Neuronal stem cell (in vitro differentiated cells): ENCODE measurements around the gene DGKD.

Experiments used
- DNase-seq: peaks from one replicate; pipeline ENCODE4 v3.0.0-alpha.2; 2013; ENCODE audit warnings: low spot score
- H2AFZ ChIP-seq: one replicate; pipeline ENCODE4 v1.6.1; 2013; ENCODE audit warnings: mild to moderate bottlenecking, low read length, inconsistent platforms
- H2AK5ac ChIP-seq: 2 replicates; pipeline ENCODE4 v1.6.1; 2013; ENCODE audit warnings: low read depth, mild to moderate bottlenecking, inconsistent platforms, low read length, moderate library complexity, mixed read lengths
- H2BK120ac ChIP-seq: 2 replicates; pipeline ENCODE4 v1.6.1; 2013; ENCODE audit warnings: low read depth, mild to moderate bottlenecking, inconsistent platforms, low read length, moderate library complexity, mixed read lengths
- H2BK12ac ChIP-seq: one replicate; pipeline ENCODE4 v1.6.1; 2013; ENCODE audit warnings: low read length, inconsistent platforms
- H2BK15ac ChIP-seq: 2 replicates; pipeline ENCODE4 v1.6.1; 2013; ENCODE audit warnings: mild to moderate bottlenecking, low read length, inconsistent platforms, mixed read lengths
- H2BK5ac ChIP-seq: one replicate; pipeline ENCODE4 v1.6.1; 2013; ENCODE audit warnings: inconsistent platforms, mild to moderate bottlenecking, low read length, moderate library complexity
- H3K14ac ChIP-seq: one replicate; pipeline ENCODE4 v1.6.1; 2013; ENCODE audit warnings: low read length, inconsistent platforms
- H3K18ac ChIP-seq: 2 replicates; pipeline ENCODE4 v1.6.1; 2013; ENCODE audit warnings: low read length, inconsistent platforms
- H3K23ac ChIP-seq: 2 replicates; pipeline ENCODE4 v1.6.1; 2013; ENCODE audit warnings: low read depth, mild to moderate bottlenecking, mixed read lengths, low read length, inconsistent platforms; ENCODE audit not compliant: poor library complexity
- H3K27ac ChIP-seq: replicated peaks from 3 replicates; pipeline ENCODE4 v1.5.1; 2013; ENCODE audit warnings: low read length, inconsistent platforms
- H3K27me3 ChIP-seq, 3 experiments: 2 replicates each; pipeline ENCODE4 v1.6.1; 2013; ENCODE audit warnings: low read length in 3 of 3, mild to moderate bottlenecking in 2 of 3, inconsistent platforms in 1 of 3, low read depth in 1 of 3, mixed read lengths in 1 of 3, moderate library complexity in 1 of 3; ENCODE audit not compliant: control insufficient read depth in 3 of 3, insufficient read depth in 3 of 3
- H3K36me3 ChIP-seq, 2 donors: replicated peaks in 1 of 2; 2 replicates each; pipeline ENCODE4 v1.6.1; 2013; ENCODE audit warnings: low read length in 2 of 2; ENCODE audit not compliant: control insufficient read depth in 2 of 2, insufficient read depth in 2 of 2
- H3K4ac ChIP-seq: 2 replicates; pipeline ENCODE4 v1.6.1; 2013; ENCODE audit warnings: inconsistent platforms, mild to moderate bottlenecking, low read length, moderate library complexity
- H3K4me1 ChIP-seq, 2 donors: 1 replicate in 1 of 2; 2 replicates in 1 of 2; pipeline ENCODE4 v1.6.1; 2013; ENCODE audit warnings: low read length in 2 of 2, low read depth in 1 of 2; ENCODE audit not compliant: control insufficient read depth in 2 of 2, insufficient read depth in 1 of 2
- H3K4me2 ChIP-seq: one replicate; pipeline ENCODE4 v1.6.1; 2013; ENCODE audit warnings: mild to moderate bottlenecking, low read length, inconsistent platforms; ENCODE audit not compliant: insufficient read depth, poor library complexity, severe bottlenecking
- H3K4me3 ChIP-seq, 2 donors: 2 replicates each; pipeline ENCODE4 v1.5.1; 2013; ENCODE audit warnings: low read length in 2 of 2, mild to moderate bottlenecking in 2 of 2, inconsistent platforms in 1 of 2, moderate library complexity in 1 of 2
- H3K79me1 ChIP-seq: one replicate; pipeline ENCODE4 v1.6.1; 2013; ENCODE audit warnings: low read depth, mild to moderate bottlenecking, inconsistent platforms, low read length, moderate library complexity
- H3K9ac ChIP-seq: one replicate; pipeline ENCODE4 v1.6.1; 2013; ENCODE audit warnings: mild to moderate bottlenecking, low read depth, low read length, inconsistent platforms; ENCODE audit not compliant: poor library complexity
- H3K9me3 ChIP-seq, 2 donors: replicated peaks in 1 of 2; 2 replicates each; pipeline versions ENCODE3 to v1.6.1; 2013; ENCODE audit warnings: low read length in 2 of 2, mild to moderate bottlenecking in 2 of 2, inconsistent platforms in 1 of 2, low read depth in 1 of 2, mixed read lengths in 1 of 2, moderate library complexity in 1 of 2; ENCODE audit not compliant: control insufficient read depth in 2 of 2, insufficient read depth in 1 of 2
- H4K8ac ChIP-seq: one replicate; pipeline ENCODE4 v1.6.1; 2013; ENCODE audit warnings: low read depth, mild to moderate bottlenecking, inconsistent platforms, low read length, moderate library complexity
- H4K91ac ChIP-seq: one replicate; pipeline ENCODE4 v1.6.1; 2013; ENCODE audit warnings: low read length, low read depth, mild to moderate bottlenecking, inconsistent platforms; ENCODE audit not compliant: poor library complexity
- WGBS, 2 donors: extraction: QIAGEN DNeasy Blood & Tissue Kit; methylation state at CpG; one replicate each; pipeline ENCODE4 v1.1.7; 2013; ENCODE audit warnings: missing lambda C conversion rate in 2 of 2, mixed read lengths in 1 of 2; ENCODE audit not compliant: insufficient read length in 2 of 2, insufficient replicate concordance in 1 of 2; ENCODE audit errors: extremely low coverage in 2 of 2; 5-methylcytosine and 5-hydroxymethylcytosine counted together

DGKD gene

GRCh38 chr2:233404222-233404621 is 49.9 kb downstream of the DGKD start:
- Histone ChIP-seq H4K8ac (no peak overlapping the region), H2BK5ac (no peak overlapping the region), H3K27me3 (no peaks in the 10 kb centered on the region), H2BK12ac (no peak overlapping the region), H2AFZ (no peak overlapping the region), H3K4me2 (no peak overlapping the region), H2AK5ac (no peak overlapping the region), H2BK120ac (no peak overlapping the region), H3K4me1 (peaks cover 0 to 10% of the 10 kb centered on the region in 2 donors), H3K27ac (no peak overlapping the region), H3K9ac (no peak overlapping the region), H3K23ac (no peak overlapping the region), H3K36me3 (peaks cover 4 to 9% of the 10 kb centered on the region in 2 donors), H4K91ac (no peak overlapping the region), H3K9me3 (peaks cover 0 to 2% of the 10 kb centered on the region in 2 donors), H3K79me1 (peaks cover 3% of the 10 kb centered on the region), H3K14ac (no peak overlapping the region), H3K18ac (no peak overlapping the region), H3K4ac (no peak overlapping the region), H3K4me3 (no peak overlapping the region), H2BK15ac (no peak overlapping the region)
- no peak for DNase-seq

- no peak overlapping the region for H3K9ac ChIP-seq
- H3K4ac ChIP-seq: no peak overlapping the region
- no peak overlapping the region for H4K91ac ChIP-seq
- no peak overlapping the region for H2AFZ ChIP-seq
- H3K27ac ChIP-seq: no peak overlapping the region
- H3K4me3 ChIP-seq: no peak overlapping the region
- H2BK15ac ChIP-seq: no peak overlapping the region
- no peaks in the 10 kb centered on the region for H3K27me3 ChIP-seq
- H4K8ac ChIP-seq: no peak overlapping the region
- peaks cover 2 to 8% of the 10 kb centered on the region in 2 donors for H3K36me3 ChIP-seq
- H2BK120ac ChIP-seq: no peak overlapping the region
- H3K14ac ChIP-seq: no peak overlapping the region
- no CpG with 5 or more reads among the region's 2 CpGs for WGBS, 2 donors
- no peaks in the 10 kb centered on the region for H3K4me1 ChIP-seq
- no peak overlapping the region for H3K23ac ChIP-seq
- H3K9me3 ChIP-seq: peaks cover 5 to 8% of the 10 kb centered on the region in 2 donors
- no peak overlapping the region for H3K18ac ChIP-seq
- DNase-seq: no peak
- H3K79me1 ChIP-seq: peaks cover 3% of the 10 kb centered on the region
- H3K4me2 ChIP-seq: no peak overlapping the region
- H2AK5ac ChIP-seq: no peak overlapping the region
- no peak overlapping the region for H2BK5ac ChIP-seq
- H2BK12ac ChIP-seq: no peak overlapping the region
These were observed 52.6 kb downstream of the DGKD start for GRCh38 chr2:233406865-233407264.

DNA sequence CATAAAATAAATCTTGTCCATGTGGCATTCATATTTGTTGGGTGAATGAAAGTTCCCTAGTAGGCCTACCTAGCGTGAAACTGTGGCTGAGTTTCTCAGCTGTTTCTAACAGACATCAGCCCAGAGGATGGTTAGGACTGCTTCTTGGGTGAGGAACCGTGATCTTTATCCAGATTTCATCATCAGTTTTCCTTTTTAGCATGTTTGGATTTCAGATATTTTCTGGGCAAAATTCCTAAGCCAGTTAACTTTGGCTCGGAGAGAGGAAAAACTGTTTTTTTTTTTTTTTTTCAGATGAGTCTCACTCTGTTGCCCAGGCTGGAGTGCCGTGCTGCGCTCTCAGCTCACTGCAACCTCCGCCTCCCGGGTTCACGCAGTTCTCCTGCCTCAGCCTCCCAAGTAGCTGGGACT is 53.5 kb downstream of the DGKD start:
- Histone ChIP-seq H3K27ac (no peak overlapping the region), H3K4me2 (no peak overlapping the region), H3K36me3 (peaks cover 2 to 8% of the 10 kb centered on the region in 2 donors), H3K4me3 (no peak overlapping the region), H2BK5ac (no peak overlapping the region), H3K23ac (no peak overlapping the region), H4K91ac (no peak overlapping the region), H2BK12ac (no peak overlapping the region), H2AFZ (no peak overlapping the region), H2AK5ac (no peak overlapping the region), H3K4ac (no peak overlapping the region), H4K8ac (no peak overlapping the region), H2BK120ac (no peak overlapping the region), H3K4me1 (no peaks in the 10 kb centered on the region), H3K14ac (no peak overlapping the region), H3K18ac (no peak overlapping the region), H3K79me1 (peaks cover 3% of the 10 kb centered on the region), H3K27me3 (no peaks in the 10 kb centered on the region), H3K9ac (no peak overlapping the region), H2BK15ac (no peak overlapping the region), H3K9me3 (peaks cover 5 to 15% of the 10 kb centered on the region in 2 donors)
- DNase-seq: no peak
- WGBS, 2 donors: no CpG with 5 or more reads among the region's 8 CpGs

- Histone ChIP-seq H3K27me3 (no peaks in the 10 kb centered on the region), H2AK5ac (no peak overlapping the region), H3K4me2 (no peak overlapping the region), H3K79me1 (peaks cover 5% of the 10 kb centered on the region), H3K14ac (no peak overlapping the region), H3K4me1 (no peaks in the 10 kb centered on the region), H2BK15ac (no peak overlapping the region), H3K4ac (no peak overlapping the region), H2BK5ac (no peak overlapping the region), H3K9me3 (peaks cover 5 to 15% of the 10 kb centered on the region in 2 donors), H3K9ac (no peak overlapping the region), H3K27ac (no peak overlapping the region), H3K36me3 (peaks cover 2 to 8% of the 10 kb centered on the region in 2 donors), H2BK12ac (no peak overlapping the region), H2BK120ac (no peak overlapping the region), H3K4me3 (no peak overlapping the region), H2AFZ (no peak overlapping the region), H3K18ac (no peak overlapping the region), H4K91ac (no peak overlapping the region), H3K23ac (no peak overlapping the region), H4K8ac (no peak overlapping the region)
- no CpG with 5 or more reads among the region's 9 CpGs for WGBS, 2 donors
- no peak for DNase-seq
These were observed 54.3 kb downstream of the DGKD start for GRCh38 chr2:233408366-233409285.
